Measurements from ENCODE around the gene RPUSD1.

DNA sequence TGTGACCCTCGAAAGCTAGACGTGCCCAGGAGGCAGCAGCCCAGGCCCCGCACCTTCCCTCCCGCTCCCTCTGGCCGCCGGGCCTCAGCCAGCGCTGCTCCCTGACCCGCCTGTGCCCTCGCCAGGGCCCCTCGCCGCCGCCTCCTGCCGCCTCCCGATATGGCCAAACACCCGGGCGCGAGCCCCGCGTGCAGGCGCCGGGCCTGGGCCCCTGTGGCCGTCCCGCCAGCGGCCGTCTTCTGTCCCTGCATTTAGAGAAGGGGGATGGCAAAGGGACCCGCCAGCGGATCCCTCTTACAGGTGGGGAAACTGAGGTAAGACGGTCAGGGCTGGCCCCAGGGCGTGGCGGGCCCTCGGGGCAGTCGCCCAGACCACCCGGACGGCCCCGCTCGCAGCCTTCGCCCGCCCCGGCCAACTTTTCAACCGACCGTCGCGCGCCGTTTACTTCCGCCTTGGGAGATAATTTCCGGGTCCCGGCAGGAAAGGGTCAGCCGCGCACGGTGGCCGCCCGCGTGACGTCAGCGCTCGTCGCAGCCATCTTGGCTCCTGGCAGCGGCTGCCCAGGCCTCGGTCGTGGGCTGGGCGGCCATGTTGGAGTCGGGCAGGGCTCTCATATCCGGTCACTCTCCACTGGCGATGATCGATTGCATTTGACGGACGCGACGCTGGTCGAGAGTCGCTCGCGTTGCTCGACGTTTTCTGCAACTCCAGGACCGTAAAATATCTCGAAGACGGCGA lies 19.3 kb upstream of the RPUSD1 start:
- TF ChIP-seq, protein P1, sequence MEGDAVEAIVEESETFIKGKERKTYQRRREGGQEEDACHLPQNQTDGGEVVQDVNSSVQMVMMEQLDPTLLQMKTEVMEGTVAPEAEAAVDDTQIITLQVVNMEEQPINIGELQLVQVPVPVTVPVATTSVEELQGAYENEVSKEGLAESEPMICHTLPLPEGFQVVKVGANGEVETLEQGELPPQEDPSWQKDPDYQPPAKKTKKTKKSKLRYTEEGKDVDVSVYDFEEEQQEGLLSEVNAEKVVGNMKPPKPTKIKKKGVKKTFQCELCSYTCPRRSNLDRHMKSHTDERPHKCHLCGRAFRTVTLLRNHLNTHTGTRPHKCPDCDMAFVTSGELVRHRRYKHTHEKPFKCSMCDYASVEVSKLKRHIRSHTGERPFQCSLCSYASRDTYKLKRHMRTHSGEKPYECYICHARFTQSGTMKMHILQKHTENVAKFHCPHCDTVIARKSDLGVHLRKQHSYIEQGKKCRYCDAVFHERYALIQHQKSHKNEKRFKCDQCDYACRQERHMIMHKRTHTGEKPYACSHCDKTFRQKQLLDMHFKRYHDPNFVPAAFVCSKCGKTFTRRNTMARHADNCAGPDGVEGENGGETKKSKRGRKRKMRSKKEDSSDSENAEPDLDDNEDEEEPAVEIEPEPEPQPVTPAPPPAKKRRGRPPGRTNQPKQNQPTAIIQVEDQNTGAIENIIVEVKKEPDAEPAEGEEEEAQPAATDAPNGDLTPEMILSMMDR (conservative IDR thresholded peaks at IDR 0.05; ENCODE audit: low read depth, low read length), result no peak
- TF ChIP-seq EZH2 (IDR thresholded peaks at IDR 0.05; ENCODE audit: low read length, unreplicated experiment), result no peak

All from PC-3 (cell line).